GM19463 (cell line): Measurements from ENCODE around the gene ZNF846.
A peak's percentile ranks its signal among the peaks of the same experiment; 100 is the strongest.
"Not testable (repeated sequence)": the region's sequence is repeated elsewhere in the genome, so short reads cannot be mapped to it uniquely, and the experiment has no call there.

Experiments used
- ATAC-seq: cut with Tn5 transposase; IDR thresholded peaks from one replicate; pipeline ENCODE4 v1.9.1; 2021; ENCODE audit warnings: mild to moderate bottlenecking, moderate library complexity; ENCODE audit not compliant: unreplicated experiment

The ZNF846 gene

DNA sequence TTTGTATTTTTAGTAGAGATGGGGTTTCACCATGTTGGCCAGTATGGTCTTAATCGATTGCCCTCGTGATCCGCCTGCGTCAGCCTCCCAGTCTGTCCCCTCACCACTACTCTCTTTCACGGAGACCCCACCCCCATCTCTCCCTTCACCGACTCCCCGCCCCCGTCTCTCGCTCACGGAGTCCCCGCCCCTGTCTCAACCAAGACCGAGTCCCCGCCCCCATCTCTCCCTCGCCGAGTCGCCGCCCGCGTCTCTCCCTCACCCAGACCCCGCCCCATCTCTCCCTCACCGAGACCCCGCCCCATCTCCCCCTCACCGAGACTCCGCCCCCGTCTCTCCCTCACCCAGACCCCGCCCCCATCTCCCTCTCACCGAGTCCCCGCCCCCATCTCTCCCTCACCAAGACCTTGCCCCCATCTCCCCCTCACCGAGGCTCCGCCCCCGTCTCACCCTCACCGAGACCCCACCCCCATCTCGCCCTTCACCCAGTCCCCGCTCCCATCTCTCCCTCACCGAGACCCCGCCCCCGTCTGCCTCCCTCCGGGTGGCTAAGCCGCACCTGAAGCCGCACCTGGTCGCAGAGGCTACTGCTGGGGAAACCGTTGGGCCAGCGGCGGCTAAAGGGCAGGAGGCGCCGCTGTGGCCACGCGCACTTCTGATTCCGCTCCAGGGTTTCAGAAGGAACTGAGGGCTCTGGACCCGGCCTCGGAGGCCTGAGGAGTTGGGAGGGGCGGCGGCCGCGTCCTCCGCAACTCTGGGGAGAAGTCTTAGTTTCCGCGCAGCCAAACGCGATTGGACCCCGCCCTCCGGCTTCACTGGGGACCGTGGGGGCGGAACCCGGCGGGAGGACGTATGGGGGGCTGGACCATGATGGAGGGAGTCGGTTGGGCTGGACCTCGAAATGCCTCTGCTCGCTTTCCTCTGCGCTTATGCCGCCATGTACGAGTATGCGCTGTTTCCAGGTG, 17.1 kb upstream of the ZNF846 start:
- peak; percentile 72 for ATAC-seq

DNA sequence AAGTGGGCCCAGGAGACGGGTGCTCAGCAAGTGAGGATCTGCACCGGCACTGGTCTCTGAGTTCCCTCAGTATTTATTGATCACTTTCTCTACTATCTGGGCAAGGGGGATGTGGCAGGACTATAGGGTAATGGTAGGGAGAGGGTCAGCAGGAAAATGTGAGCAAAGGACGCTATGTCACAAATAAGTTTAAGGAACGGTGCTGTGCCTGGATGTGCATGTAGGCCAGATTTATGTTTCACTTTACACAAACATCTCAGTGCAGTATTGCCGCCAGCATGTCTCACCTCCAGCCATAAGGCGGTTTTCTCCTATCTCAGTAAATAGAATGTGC, 15.6 kb upstream of the ZNF846 start:
- not testable (repeated sequence) for ATAC-seq

DNA sequence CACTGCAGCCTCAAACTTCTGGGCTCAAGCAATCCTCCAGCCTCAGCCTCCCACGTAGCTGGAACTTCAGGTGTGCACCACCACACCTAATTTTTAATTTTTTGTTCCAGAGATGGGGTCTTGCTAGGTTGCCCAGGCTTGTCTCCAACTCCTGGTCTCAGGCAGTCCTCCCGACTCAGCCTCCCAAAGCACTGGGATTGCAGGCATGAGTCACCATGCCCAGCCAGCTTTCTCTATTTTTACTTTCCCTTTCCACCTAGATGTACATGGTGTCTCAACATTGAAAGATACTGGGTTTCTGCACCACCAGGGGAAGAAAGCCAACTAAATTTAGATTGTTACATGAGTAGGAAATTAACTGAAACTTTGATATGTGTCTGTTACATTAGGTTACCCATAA, 13.8 kb upstream of the ZNF846 start:
- ATAC-seq: no peak

DNA sequence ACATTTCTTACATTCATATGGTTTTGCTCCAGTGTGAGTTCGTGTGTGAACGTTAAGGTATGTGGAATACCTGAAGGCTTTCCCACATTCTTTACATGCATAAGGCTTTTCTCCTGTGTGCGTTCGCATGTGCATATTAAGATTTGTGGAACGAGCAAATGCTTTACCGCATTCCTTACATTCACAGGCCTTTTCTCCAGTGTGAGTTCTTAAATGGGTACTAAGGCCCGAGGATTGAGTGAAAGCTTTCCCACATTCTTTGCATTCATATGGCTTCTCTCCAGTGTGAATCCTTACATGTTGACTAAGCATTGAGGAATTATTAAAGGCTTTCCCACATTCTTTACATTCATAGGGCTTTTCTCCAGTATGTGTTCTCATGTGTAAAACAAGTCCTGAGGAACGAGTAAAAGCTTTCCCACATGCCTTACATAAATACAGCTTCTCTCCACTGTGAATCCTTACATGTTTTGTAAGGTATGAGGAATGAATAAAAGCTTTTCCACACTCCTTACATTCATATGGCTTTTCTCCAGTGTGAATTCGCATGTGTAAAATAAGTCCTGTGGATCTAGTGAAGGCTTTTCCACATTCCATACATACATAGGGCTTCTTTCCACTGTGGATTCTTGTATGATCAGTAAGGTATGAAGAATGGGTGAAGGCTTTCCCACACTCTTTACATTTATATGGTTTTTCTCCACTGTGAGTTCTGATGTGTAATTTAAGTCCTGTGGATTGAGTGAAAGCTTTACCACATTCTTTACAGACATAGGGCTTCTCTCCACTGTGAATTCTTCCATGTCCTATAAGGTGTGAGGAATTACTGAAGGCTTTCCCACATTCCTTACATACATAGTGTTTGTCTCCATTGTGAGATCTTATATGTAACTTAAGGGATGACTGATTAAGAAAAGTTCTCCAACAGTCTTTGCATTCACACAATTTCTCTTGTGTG, 10.7 kb downstream of the ZNF846 start:
- ATAC-seq: no peak

DNA sequence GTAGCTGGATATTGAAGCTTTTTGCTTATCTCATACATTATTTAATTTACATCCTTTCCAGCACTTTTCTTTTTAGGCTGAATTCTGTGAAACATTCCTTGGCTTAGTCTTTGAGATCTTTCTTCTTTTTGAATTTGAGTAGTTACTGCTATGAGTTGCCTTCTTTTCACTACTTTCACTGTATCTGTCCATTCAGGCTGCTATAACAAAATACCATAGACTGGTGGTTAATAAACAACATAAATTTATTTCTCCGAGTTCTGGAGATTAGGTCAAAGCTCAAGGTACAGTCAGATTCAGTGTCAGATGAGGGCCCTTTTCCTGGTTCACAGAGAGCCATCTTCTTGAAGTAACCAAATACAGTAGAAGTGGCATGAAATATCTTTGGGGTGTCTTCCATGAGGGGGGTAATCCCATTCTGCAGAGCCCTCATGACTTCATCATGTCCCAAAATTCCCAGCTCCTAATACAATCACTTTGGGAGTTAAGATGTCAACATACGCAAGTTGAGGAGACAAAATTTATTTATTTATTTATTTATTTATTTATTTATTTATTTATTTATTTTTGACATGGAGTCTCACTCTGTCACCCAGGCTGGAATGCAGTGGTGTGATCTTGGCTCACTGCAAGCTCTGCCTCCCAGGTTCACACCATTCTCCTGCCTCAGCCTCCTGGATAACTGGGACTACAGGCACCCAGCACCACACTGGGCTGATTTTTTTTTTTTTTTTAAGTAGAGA, 15.7 kb downstream of the ZNF846 start:
- ATAC-seq: no peak

DNA sequence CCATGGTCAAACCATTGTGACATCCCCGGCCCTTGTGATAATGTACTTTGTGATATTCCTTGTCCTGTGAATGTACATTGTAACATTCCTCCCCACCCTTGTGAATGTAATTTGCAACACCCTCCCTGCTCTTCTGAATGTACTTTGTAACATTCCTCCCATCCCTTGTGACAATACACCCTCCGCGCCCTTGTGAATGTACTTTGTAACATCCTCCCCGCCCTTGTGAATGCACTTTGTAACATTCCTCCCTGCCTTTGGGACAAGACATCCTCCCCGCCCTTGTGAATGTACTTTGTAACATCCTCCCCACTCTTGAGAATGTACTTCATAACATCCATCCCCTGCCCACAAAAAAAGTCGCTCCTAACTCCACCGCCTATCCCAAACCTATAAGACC, 17.1 kb downstream of the ZNF846 start:
- ATAC-seq: no peak

DNA sequence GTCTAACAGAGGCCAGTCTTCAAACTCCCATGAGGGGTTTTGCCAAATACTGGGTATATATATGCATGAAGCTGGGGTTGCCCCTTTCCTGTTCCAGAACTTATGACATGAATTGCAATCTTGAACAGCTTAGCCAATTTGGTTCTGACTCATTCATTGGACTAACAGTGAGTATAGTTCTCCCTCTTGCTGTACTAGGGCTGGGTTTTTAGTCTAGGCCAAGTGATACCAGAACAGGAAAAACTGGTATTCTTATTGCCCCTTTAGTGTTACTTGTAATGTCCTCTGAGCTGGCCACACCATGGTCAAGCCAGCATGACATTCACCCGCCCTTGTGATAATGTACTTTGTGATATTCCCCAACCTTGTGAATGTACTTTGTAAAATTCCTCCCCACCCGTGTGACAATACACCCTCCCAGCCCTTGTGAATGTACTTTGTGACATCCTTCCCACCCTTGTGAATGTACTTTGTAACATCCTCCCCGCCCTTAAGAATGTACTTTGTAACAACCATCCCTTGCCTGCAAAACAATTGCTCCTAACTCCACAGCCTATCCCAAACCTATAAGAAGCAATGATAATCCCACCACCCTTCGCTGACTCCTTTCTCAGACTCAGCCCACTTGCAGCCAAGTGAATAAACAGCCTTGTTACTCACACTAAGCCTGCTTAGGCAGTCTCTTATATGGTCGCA, 26.9 kb downstream of the ZNF846 start:
- no peak for ATAC-seq

DNA sequence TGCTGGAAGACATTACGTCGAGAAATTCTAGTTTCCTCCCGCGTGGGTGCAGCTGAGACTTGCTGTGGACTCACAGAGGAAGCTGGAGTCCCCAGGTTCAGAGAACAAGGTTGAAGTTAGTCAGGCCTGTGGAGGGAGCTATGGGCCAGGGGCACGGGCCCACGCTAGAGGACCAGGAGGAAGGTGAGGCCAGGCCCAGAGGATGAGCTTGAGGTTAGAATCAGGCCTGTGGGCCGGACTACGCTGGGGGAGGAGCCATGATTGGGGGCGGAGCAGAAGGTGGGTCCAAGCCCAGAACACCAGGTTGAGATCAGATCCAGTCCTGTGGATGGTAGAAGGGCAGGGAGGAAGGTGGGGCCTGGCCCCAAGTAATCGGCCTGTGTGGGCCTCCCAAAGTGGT, 32.6 kb downstream of the ZNF846 start:
- no peak for ATAC-seq

DNA sequence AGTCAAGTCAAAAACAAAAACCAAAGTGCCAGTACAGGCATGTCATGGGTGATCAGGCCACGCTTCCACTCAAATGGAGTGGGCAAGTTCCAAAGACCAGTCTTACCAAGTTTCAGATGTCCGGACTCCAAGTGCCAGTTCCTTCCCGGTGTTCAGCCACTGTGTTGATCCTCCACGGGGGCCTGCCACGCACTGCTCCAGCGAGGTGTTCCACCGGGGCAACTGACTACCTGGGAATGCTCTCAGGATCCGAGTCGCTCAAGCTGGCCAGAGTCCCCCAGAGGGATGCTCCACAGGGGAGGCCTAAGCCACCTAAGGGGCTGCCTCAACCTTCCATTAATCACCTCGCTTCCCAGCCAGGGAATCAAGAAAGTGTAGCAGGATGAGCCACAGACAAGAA, 38.5 kb downstream of the ZNF846 start:
- ATAC-seq: not testable (repeated sequence)

DNA sequence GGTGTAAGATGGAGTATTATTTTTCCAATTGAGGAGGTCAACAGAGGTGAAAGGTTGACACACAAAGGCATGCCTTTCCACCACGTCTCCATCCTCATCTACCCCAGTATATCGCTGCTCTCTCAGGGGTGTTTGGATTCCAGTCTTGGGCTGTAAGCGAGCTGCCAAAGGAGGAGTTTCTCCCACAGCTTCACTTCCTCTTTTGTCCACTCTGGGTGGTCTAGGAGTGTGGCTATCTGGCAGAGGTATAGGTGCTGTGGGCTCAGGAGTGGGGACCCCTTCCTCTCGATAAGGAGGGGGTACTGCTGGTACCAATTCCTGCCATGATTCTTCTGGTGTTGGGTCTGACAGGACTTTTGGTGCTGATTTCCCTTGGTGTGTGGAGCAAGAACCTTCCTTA, 39.4 kb downstream of the ZNF846 start:
- ATAC-seq: no peak

DNA sequence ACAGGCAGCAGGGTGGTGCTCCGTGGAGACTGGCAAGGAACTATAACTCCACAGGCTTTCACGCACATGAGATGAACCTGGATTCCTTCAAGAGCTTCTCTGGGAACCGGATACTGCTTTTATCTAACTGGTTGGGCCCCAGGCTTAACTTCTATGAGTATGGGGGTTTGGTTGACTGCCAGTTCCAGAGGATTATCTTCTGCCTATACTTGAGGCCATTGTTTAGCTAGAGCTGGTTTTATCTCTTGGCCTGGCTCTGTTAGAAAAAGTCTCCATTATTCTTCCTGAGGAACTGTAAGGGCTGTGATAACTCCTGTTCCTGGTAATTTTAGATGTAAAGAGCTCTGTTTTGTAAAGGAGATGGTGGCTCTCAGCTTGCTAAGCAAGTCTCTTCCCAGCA, 40.9 kb downstream of the ZNF846 start:
- ATAC-seq: no peak

DNA sequence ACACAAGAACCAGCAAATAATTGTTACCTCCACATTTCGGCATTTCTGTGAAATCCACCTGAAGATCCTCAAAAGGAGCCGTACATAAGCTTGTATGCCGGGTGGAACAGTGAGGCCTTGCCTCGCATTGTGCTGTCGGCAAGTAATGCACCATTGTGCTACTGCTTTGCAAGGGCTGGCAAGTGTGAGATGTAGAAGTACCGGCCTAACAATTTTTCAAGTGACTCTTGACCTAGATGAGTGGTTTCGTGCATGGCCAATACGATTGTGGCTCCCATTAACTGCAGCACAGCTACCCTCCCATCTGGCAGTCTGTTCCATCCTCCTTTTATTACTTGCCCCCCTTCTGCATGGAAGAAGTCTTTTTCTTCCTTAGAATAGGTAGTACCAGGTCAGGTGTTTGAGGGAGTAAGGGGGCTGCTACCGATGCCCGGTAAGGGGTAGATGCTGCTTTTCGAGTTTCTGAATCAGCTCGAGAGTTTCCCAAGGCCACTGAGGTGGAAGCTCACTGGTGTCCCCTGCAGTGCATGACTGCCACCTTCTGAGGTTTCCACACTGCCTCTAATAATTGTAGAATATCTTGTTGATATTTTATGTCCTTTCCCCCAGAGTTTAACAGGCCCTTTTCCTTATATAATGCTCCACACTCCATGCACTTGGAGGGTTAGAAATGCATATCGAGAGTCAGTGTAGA, 42.9 kb downstream of the ZNF846 start:
- not testable (repeated sequence) for ATAC-seq

DNA sequence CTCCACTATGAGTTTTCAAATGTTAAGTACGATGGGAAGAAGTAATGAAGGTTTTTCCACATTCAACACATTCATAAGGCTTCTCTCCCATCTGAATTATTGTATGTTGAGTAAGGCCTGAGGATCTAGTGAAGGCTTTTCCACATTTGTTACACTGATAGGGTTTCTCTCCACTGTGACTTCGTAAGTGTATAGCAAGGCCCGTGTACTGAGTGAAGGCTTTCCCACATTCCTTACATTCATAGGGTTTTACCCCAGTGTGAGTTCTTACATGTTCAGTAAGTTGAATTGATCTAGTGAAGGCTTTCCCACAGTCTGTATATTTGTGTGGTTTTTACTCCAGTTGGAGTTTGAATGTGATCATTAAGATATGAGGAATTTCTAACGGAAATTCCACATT, 44.4 kb downstream of the ZNF846 start:
- no peak for ATAC-seq

DNA sequence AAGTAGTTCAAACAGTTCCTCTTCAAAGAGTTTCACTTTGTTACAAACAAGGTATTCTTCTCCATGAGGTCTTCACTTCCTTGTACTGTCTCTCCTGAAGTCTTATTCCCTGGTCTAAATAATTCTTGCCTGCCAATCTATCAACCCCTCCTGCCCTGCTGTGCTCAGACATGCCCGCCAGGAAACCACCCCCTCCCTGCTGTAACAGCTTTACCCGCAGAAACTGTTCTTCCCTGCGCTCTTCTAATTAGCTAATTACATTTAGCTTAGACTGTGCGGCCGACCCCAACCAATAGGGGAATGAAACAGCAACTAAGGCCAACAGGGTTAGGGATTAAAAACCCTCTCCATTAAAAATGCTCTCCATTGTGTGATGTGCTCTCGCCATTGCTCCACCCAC, 46.7 kb downstream of the ZNF846 start:
- no peak for ATAC-seq

DNA sequence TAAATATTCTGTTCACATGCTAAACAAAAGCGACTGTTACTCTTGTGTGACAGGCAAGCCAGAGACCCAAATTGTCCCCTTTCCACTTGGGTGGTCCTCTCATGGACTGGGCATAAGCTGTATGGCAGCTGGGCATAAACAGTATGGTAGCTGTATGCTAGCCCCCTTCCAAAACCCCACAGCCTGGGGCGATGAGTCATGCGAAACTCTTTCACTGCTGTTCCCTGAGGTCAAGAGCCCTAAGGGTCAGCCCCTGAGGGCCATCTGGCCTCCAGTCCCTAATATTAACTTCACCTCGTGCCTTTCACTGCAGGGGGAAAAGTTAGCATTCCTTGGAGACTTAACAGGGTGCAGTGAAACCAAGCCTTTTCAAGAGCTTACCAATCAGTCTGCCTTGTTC, 48.0 kb downstream of the ZNF846 start:
- ATAC-seq: no peak

DNA sequence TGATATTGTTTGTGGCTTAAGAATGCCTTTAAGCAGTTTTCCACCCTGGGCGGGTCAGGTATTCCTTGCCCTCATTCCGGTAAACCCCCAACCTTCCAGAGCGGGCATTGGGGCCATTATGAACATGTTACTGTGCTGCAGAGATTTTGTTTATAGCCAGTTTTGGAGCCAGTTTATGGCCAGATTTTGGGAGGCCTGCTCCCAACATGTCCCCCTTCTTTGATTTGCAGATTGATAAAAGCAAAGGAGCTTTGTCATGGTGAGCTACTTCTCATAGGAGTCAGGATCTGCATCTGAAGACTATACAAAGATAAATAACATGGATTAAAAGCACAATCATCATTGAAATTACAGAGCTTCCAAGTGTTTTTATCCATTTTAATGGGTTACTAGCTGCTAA, 56.7 kb downstream of the ZNF846 start:
- ATAC-seq: no peak

DNA sequence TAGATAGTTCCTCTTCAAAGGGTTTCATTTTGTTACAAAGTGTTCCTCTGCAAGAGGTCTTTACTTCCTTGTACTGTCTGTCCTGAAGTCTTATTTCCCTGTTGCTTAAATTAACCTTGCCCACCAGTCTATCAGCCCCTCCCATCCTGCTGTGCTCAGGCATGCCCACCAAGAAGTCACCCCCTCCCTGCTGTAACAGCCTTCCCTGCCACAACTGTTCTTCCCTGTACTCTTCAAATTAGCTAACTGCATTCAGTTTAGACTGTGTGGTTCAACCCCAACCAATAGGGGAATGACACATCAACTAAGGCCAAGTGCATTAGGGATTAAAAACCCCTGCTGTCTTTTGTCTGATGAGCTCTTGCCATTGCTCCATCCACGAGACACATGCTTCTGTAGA, 59.2 kb downstream of the ZNF846 start:
- ATAC-seq: no peak

DNA sequence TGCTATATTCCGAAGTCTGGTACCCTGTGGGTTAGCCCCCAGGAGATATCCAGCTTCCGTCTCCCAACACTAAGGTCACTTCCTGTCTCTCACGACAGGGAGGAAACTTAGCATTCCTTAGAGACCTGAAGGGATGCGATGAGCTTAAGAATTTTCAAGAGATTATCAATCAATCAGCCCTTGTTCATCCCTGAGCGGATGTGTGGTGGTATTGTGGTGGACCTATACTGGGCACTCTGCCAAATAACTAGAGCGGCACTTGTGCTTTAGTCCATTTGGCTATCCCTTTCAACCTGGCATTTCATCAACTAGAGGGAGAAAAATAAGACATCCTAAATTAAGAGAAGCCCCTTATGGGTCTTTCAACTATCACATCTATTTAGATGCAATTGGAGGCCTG, 62.7 kb downstream of the ZNF846 start:
- no peak for ATAC-seq

DNA sequence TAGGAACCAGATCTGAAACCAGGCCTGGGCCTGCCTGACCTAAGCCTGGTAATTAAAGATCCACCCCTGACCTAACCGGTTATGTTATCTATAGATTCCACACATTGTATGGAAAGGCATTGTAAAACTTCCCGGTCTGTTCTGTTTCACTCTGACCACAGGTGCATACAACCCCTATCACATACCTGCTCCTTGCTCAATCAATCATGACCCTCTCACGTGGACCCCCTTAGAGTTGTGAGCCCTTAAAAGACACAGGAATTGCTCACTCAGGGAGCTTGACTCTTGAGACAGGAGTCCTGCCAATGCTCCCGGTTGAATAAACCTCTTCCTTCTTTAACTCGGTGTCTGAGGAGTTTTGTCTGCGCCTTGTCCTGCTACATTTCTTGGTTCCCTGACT, 66.4 kb downstream of the ZNF846 start:
- no peak for ATAC-seq
